PFSK-1 (cell line): ENCODE results near the gene CRISPLD2.

Experiments used
- POLR2AphosphoS5 ChIP-seq: IDR thresholded peaks from 2 replicates; pipeline ENCODE4 v1.6.1; 2012; ENCODE audit warnings: low read depth, mild to moderate bottlenecking, control low read depth, low read length, moderate library complexity
- SIN3A ChIP-seq: IDR thresholded peaks from 2 replicates; pipeline ENCODE4 v1.6.1; 2012; ENCODE audit warnings: mild to moderate bottlenecking, low read length, moderate library complexity, borderline replicate concordance; ENCODE audit not compliant: insufficient read depth
- TAF1 ChIP-seq: IDR thresholded peaks from 2 replicates; pipeline ENCODE4 v1.6.1; 2012; ENCODE audit warnings: low read length, control low read depth, borderline replicate concordance; ENCODE audit not compliant: insufficient read depth
- TF ChIP-seq, protein P1 (sequence below), 2 experiments: IDR thresholded peaks; 2 replicates each; pipeline versions ENCODE4 v1.6.1 to v1.8.0; 2011 to 2012; ENCODE audit warnings: low read depth in 2 of 2, low read length in 2 of 2, control low read depth in 1 of 2, inconsistent platforms in 1 of 2, mild to moderate bottlenecking in 1 of 2, moderate library complexity in 1 of 2; ENCODE audit not compliant: insufficient read depth in 1 of 2

- TF ChIP-seq, protein P1, sequence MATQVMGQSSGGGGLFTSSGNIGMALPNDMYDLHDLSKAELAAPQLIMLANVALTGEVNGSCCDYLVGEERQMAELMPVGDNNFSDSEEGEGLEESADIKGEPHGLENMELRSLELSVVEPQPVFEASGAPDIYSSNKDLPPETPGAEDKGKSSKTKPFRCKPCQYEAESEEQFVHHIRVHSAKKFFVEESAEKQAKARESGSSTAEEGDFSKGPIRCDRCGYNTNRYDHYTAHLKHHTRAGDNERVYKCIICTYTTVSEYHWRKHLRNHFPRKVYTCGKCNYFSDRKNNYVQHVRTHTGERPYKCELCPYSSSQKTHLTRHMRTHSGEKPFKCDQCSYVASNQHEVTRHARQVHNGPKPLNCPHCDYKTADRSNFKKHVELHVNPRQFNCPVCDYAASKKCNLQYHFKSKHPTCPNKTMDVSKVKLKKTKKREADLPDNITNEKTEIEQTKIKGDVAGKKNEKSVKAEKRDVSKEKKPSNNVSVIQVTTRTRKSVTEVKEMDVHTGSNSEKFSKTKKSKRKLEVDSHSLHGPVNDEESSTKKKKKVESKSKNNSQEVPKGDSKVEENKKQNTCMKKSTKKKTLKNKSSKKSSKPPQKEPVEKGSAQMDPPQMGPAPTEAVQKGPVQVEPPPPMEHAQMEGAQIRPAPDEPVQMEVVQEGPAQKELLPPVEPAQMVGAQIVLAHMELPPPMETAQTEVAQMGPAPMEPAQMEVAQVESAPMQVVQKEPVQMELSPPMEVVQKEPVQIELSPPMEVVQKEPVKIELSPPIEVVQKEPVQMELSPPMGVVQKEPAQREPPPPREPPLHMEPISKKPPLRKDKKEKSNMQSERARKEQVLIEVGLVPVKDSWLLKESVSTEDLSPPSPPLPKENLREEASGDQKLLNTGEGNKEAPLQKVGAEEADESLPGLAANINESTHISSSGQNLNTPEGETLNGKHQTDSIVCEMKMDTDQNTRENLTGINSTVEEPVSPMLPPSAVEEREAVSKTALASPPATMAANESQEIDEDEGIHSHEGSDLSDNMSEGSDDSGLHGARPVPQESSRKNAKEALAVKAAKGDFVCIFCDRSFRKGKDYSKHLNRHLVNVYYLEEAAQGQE (IDR thresholded peaks at IDR 0.05; ENCODE audit: insufficient read depth in 1 of 2, low read depth in 2 of 2, low read length in 2 of 2), result no peak
- no peak for TF ChIP-seq TAF1
- TF ChIP-seq POLR2AphosphoS5, result no peak
- no peak for TF ChIP-seq SIN3A
Observed at GRCh38 chr16:84777435-84777834, 42.4 kb upstream of the CRISPLD2 start.
